Measurements from ENCODE around the gene SYVN1. TPM values are rescaled to one million over a fixed set of nuclear protein-coding genes. Genes with fewer than 3 reads are reported as not detected.
A peak's percentile ranks its signal among the peaks of the same experiment; 100 is the strongest.

Gene SYVN1
- total and polyA plus RNA-seq, 8 donors = 47.5 to 98.2 (median 64.1) TPM

DNA sequence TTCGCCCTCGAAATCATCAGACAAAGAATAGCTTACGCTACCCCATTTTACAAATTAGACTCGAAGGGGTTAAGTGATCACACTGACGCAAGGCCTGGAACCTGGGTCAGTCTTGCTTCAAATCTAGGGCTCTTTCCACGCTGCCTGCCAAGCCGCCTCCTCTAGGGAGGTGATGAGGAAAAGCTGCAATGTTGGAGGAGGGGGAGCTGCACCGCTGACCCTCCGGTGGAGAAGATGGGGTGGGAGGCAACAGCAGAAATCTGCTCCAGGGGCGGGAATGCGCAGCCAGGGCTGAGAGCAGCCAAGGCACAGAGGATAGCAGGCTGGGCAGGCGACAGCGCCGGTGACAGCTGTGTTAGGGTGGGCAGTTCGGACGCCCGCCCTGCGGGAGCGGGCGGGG lies 595 bp downstream of the SYVN1 start:
- Histone ChIP-seq H3K27me3 (no peaks in the 10 kb centered on the region), H3K9me3 (no peaks in the 10 kb centered on the region), H3K4me3 (peak overlapping the region; percentile 70 to 93 (median 82)), H3K36me3 (peaks cover 3 to 45% (median 29%) of the 10 kb centered on the region in 3 donors), H3K27ac (peak overlapping the region; percentile 99 to 100 (median 99)), H3K4me1 (peaks cover 14 to 32% (median 26%) of the 10 kb centered on the region in 3 donors)
- FAIRE-seq = no peak
- DNase-seq = peak in 4 of 6 donors; percentile 57 to 64 (median 60)
- 0 to 1% methylated on average over 20 of the region's 20 CpGs for WGBS, 2 donors
- intact Hi-C loops (cut with DNase I) = loop anchor here in 2 of 3 donors (5.0 kb wide), 1 partner anchor 49 kb away; the partner anchor contains the start of gene CAPN1 (in 2 of the 2)
- ATAC-seq = peak in 3 of 4 donors; percentile 1 to 7 (median 2)
- TF ChIP-seq, protein P1, sequence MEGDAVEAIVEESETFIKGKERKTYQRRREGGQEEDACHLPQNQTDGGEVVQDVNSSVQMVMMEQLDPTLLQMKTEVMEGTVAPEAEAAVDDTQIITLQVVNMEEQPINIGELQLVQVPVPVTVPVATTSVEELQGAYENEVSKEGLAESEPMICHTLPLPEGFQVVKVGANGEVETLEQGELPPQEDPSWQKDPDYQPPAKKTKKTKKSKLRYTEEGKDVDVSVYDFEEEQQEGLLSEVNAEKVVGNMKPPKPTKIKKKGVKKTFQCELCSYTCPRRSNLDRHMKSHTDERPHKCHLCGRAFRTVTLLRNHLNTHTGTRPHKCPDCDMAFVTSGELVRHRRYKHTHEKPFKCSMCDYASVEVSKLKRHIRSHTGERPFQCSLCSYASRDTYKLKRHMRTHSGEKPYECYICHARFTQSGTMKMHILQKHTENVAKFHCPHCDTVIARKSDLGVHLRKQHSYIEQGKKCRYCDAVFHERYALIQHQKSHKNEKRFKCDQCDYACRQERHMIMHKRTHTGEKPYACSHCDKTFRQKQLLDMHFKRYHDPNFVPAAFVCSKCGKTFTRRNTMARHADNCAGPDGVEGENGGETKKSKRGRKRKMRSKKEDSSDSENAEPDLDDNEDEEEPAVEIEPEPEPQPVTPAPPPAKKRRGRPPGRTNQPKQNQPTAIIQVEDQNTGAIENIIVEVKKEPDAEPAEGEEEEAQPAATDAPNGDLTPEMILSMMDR (IDR thresholded peaks at IDR 0.05) = no peak

DNA sequence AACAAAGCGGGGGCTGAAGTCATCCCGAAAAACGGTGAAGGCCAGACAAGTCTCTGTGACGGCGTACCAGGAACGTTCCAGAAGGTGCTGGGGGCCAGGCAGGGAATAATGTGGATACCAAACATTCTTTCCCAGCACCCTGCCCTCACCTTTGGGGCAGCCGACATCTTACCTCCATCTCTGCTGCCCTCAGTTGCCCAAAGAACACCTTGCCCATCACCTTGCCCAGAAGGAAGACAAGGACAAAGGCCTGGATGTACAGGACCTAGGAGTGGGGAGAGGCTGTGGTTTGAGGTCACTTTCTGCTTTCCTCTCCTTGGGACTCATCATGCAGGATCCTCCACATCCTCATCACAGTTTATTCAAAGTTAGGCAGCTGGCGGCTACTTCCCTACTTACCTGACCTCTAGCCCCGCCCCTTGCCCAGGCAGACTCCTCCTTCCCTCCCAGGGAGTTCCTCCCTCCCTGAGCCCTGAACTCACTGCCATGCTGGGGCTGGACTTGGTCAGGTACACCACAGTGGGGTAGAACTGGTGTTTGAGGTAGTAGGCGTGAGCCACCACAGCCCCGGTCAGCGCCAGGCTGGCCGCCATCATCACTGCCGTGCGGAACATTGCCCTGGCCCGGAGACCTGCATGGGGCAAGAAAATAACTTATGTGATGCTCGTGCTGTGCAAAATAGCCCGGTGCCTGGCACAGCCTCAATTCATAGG lies 1.2 kb downstream of the SYVN1 start:
- 17 to 19% methylated on average over 18 of the region's 18 CpGs for WGBS, 2 donors
- ATAC-seq (peak; percentile 38 to 55 (median 46)), DNase-seq (peak; percentile 80 to 94 (median 86)), FAIRE-seq (no peak)
- peaks cover 6 to 50% (median 31%) of the 10 kb centered on the region in 3 donors for H3K36me3 ChIP-seq
- intact Hi-C loops (cut with DNase I) = loop anchor here in 2 of 3 donors (5.0 kb wide), 1 partner anchor 49 kb away; the partner anchor contains the start of gene CAPN1 (in 2 of the 2)
- no peaks in the 10 kb centered on the region for H3K27me3 ChIP-seq
- TF ChIP-seq, protein P1 (IDR thresholded peaks at IDR 0.05) = no peak
- H3K9me3 ChIP-seq = no peaks in the 10 kb centered on the region
- H3K4me1 ChIP-seq = peaks cover 14 to 32% (median 26%) of the 10 kb centered on the region in 3 donors
- peak overlapping the region; percentile 99 to 100 (median 99) for H3K27ac ChIP-seq
- H3K4me3 ChIP-seq = peak overlapping the region; percentile 70 to 93 (median 82)

DNA sequence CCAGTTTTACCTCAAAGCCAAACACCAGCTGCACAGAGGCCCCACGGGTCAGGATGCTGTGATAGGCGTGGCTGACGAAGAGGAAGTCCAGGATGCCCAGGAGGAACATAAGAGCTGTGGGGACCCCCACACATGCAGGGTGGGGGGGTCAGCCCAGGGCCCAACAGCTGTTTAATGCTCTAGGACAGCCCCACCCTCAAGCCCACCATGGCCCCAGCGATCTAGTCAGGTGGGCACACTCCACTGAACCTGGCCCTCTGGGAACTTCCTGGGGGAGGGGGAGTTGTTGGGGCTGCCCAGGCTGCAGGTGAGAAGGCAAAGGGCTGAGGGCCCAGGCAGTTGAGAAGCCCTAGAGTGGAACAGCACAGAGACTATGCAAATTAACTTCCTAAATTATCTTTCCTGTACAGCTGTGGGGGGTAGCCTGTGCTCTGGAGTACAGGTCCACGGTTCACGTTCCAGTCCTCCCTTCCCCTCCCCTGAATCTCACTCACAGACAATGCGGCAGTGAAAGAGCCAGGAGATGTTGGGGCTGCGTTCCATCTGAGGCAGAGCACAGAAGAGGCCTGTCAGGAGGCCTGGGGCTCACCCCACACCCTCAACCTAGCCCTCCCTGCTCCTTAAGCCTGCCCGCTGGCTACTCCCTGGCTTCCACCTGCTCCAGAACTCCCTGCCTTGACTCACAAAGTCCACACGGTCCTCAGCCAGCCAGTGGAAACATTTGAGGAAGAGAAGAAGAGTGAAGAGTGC lies 1.9 kb downstream of the SYVN1 start:
- Histone ChIP-seq H3K9me3 (no peaks in the 10 kb centered on the region), H3K36me3 (peaks cover 6 to 58% (median 38%) of the 10 kb centered on the region in 3 donors), H3K4me3 (peak overlapping the region in 3 of 4 donors; percentile 70 to 87 (median 78)), H3K27ac (peak overlapping the region in 2 of 4 donors; percentile 7 to 99), H3K27me3 (no peaks in the 10 kb centered on the region), H3K4me1 (peaks cover 14 to 32% (median 26%) of the 10 kb centered on the region in 3 donors)
- ATAC-seq (no peak), DNase-seq (peak in 2 of 6 donors; percentile 9 to 58), FAIRE-seq (no peak)
- TF ChIP-seq, protein P1 (IDR thresholded peaks at IDR 0.05) = no peak
- WGBS, 2 donors = 37 to 44% methylated on average over 10 of the region's 10 CpGs
- intact Hi-C loops (cut with DNase I) = loop anchor here in 2 of 3 donors (5.0 kb wide), 1 partner anchor 50 kb away; the partner anchor contains the start of gene CAPN1 (in 2 of the 2)

DNA sequence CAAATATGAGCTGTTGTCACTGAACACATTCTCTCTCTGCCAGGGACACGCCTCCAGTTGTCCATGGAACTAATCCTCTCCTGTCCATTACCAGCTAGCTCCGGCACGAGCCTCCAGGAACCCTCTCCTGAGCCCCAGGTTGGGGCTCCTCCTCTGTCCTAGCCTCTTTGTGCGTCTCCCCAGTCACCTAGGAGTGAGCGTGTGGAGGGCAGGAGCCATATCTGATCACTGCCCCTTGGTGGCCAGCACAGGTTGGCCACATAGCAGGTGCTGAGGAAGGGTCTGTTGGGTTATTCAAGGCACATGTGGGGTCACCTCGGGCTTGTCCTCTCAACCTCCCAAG lies 2.5 kb downstream of the SYVN1 start:
- Histone ChIP-seq H3K36me3 (peaks cover 6 to 61% (median 43%) of the 10 kb centered on the region in 3 donors), H3K4me3 (peak overlapping the region in 2 of 4 donors; percentile 70 to 78), H3K9me3 (no peaks in the 10 kb centered on the region), H3K4me1 (peaks cover 14 to 32% (median 26%) of the 10 kb centered on the region in 3 donors), H3K27me3 (no peaks in the 10 kb centered on the region), H3K27ac (no peak overlapping the region)
- no peak for ATAC-seq
- intact Hi-C loops (cut with DNase I) = loop anchor here in 2 of 3 donors (5.0 kb wide), 1 partner anchor 50 kb away; the partner anchor contains the start of gene CAPN1 (in 2 of the 2)
- no peak for FAIRE-seq
- peak in 1 of 6 donors; percentile 18 for DNase-seq
- TF ChIP-seq, protein P1 (IDR thresholded peaks at IDR 0.05) = no peak
- 41 to 46% methylated on average over 6 of the region's 6 CpGs for WGBS, 2 donors
